Measurements from ENCODE around the gene RSPH1.

DNA sequence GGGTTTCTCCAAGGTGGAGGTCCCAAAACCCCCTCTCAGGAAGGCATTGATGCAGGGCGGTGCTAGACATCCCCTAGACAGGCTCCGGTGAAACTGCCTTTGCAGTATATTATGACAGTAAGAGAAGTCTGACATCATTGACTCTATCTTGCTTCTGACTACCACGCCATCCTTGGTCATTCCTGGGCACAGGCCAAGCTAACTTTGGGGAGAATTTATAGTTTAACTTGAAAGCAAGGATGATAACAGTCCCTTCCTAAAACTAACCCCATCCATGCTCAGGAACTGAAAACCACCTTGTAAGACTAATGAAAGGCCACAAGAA, 30.3 kb downstream of the RSPH1 start:
- TF ChIP-seq, protein P1, sequence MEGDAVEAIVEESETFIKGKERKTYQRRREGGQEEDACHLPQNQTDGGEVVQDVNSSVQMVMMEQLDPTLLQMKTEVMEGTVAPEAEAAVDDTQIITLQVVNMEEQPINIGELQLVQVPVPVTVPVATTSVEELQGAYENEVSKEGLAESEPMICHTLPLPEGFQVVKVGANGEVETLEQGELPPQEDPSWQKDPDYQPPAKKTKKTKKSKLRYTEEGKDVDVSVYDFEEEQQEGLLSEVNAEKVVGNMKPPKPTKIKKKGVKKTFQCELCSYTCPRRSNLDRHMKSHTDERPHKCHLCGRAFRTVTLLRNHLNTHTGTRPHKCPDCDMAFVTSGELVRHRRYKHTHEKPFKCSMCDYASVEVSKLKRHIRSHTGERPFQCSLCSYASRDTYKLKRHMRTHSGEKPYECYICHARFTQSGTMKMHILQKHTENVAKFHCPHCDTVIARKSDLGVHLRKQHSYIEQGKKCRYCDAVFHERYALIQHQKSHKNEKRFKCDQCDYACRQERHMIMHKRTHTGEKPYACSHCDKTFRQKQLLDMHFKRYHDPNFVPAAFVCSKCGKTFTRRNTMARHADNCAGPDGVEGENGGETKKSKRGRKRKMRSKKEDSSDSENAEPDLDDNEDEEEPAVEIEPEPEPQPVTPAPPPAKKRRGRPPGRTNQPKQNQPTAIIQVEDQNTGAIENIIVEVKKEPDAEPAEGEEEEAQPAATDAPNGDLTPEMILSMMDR (conservative IDR thresholded peaks at IDR 0.05; ENCODE audit: low read depth, low read length), result no peak
- no peak for TF ChIP-seq EZH2phosphoT487 (IDR thresholded peaks at IDR 0.05; ENCODE audit: borderline replicate concordance, low read length)
